HG03565 (cell line): ENCODE measurements around the gene SLC6A4.
"Not testable (repeated sequence)": the region's sequence is repeated elsewhere in the genome, so short reads cannot be mapped to it uniquely, and the experiment has no call there.

Source experiments
- ATAC-seq: cut with Tn5 transposase; IDR thresholded peaks from one replicate; pipeline ENCODE4 v1.9.1; 2021; ENCODE audit warnings: mild to moderate bottlenecking, moderate library complexity; ENCODE audit not compliant: unreplicated experiment

The SLC6A4 gene

DNA sequence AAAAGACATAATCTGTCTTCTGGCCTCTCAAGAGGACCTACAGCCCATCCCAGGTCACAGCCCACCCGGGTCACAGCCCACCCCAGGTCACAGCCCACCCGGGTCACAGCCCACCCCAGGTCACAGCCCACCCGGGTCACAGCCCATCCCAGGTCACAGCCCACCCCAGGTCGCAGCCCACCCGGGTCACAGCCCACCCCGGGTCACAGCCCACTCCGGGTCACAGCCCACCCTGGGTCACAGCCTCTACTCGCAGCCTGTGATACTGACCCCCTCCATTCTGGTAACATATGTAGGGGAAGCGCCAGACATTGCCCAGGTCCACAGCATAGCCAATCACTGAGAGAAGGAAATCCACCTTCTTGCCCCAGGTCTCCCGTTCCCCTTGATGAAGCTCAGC is 14.2 kb downstream of the SLC6A4 start:
- ATAC-seq, result no peak

GRCh38 chr17:30220414-30220813 is 15.1 kb downstream of the SLC6A4 start:
- ATAC-seq, result no peak

DNA sequence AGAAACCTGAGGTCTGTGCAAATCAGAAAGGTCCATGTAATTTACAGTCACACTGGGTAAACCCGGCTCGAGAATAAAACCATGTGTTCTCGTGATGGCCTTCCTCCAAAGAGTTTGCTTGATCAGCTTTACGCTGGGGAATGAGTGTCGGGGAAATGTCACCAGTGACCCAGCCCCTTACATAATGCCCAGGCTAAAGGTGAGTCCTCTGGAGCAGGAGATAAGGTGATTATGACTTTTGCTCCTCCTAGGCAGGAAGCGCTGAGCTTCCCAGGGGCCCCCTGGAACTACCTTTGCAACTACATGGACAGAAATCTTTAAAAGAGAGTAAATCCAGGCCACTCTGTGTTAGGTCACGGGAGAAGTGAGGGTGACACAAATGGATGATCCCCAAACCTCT is 15.7 kb downstream of the SLC6A4 start:
- no peak for ATAC-seq

DNA sequence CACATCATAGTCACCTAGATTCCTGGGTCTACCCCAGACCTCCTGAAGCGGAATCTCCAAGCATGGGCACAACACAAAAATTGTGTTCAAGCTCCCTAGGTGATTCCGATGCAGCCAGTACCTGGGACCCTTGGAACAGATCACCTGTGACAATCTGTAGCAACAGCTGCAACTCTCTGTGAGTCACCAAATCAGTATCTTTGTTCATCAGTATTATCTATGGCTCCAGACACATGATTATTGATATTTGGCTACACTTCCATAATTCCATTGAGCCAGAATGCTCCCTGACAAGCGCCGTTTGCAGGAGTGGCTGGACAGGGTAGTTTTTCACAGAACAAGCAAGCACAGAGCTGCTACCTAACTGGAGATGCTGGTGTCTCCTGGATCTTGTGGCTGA is 16.2 kb downstream of the SLC6A4 start:
- ATAC-seq, result no peak

DNA sequence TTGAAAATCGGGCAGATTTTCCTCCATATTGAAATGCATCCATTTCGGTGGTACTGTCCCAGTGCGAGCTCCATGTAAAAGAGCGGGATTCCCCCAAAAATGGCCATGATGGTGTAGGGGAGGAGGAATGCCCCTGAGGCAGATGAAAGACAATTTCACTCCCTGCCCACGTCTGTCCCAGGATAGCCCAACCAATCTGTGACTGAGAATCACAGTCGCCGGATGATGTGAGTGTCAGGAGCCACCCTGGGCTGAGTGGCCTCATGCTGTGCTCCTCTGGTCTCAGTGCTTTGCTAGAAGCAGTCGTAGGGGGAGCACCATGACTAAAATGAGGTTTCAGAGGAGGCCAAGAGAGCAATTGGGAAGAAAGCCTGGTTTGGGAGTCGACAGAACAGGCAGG is 16.7 kb downstream of the SLC6A4 start:
- ATAC-seq, result no peak

DNA sequence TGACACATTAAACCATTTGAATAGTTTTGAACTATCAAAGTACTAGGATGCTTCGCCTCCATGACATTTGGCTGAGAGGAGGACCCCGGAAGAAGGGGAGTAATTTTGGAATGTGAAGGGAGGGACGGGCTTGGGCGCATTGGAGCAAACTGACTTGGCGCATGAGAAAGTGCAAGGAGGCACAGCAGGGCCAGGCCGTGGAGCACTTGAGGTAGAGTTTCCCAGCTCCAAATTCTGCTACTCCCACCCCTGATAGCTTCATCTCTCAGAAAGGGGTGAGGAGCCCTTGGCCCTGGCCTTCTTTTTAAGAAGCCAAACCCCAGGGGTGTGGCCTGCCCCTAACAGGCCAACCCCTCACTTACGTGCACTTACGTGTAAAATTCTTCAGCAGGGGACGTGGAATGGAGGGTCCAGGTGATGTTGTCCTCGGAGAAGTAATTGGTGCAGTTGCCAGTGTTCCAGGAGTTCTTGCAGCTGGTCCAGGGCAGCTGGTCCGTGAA is 17.7 kb downstream of the SLC6A4 start:
- ATAC-seq, result no peak

DNA sequence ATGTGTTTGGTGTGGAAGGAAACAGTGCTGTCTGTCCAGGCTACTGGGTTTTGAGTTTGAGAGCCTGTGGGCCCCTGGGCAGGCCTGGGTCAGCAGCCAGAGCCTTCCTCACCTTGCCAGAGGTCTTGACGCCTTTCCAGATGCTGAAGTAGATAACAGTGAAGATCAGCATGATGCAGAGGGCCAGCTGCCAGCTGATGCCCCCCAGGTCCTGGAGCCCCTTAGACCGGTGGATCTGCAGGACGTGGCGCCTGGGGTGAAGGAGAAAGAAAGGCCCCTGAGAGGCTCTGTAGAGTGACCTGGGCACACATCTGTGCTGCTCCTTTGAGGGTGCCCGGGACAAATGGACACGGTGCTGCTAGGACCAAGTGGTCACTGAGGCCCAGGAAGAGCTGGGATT is 18.4 kb downstream of the SLC6A4 start:
- no peak for ATAC-seq

- no peak for ATAC-seq
Measured at GRCh38 chr17:30212750-30213149, 22.7 kb downstream of the SLC6A4 start.

DNA sequence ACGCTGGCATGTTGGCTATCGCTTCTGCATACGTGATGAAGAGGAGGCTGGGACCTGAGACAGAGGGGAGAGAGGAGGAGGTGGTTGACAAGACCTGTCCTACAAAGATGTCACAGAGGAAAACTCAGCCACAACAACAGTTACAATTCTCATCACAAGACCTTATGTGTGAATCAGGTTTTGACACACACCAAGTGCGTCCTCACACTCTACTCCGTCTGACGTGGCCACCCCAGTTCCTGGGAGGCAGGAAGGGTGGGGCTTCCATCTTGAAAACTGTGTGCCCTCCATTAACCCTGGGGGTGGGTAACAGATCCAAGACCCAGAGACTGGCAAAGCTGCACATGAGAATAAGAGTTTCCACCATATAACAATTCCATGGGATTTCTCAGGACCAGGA is 24.1 kb downstream of the SLC6A4 start:
- ATAC-seq, result no peak

DNA sequence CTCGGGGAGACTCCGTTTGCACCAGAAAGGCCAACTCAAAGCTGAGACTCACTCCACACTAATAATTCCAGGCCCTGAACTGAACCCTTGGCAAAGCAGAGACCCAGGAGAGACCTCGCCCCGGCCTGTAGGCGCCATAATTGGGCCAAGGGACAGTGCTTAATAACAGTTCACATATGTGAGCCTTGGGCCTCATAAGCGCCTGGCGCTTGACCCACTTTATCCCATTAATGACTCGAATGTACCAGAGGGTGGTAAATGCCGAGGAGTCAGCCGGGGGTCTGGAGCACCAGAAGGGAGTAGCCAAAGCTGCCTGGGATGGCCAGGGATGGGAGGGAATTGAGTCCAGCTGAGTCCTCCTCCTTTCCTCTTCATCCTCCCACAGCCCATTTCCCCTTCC is 24.6 kb downstream of the SLC6A4 start:
- no peak for ATAC-seq

DNA sequence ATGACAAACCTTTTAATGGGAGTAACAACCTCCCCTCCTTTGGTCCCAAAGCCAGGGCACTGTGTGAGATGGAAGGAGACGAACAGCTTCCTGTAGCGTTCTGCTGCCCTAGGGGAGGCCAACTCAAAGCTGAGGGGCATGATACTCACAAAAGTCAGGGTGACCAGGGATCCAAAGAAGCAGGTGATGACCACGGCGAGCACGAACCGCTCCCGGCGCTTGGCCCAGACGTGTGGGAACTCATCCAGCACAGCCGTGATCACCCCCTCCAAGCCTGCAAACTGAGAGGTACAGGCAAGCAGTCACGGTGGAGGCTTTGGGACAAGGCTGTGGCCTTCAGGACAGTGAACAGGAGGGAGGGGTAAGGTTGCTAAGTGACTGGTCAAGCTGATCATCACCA is 25.1 kb downstream of the SLC6A4 start:
- ATAC-seq, result no peak

GRCh38 chr17:30209930-30210329 is 25.6 kb downstream of the SLC6A4 start:
- no peak for ATAC-seq

GRCh38 chr17:30208214-30208613 is 27.3 kb downstream of the SLC6A4 start:
- no peak for ATAC-seq

- ATAC-seq, result no peak
Measured at GRCh38 chr17:30207655-30208054, 27.8 kb downstream of the SLC6A4 start.

- ATAC-seq, result no peak
Measured at GRCh38 chr17:30203471-30203981, 32.0 kb downstream of the SLC6A4 start.

- ATAC-seq, result not testable (repeated sequence)
Measured at GRCh38 chr17:30200656-30201055, 34.8 kb downstream of the SLC6A4 start.

GRCh38 chr17:30200106-30200505 is 35.4 kb downstream of the SLC6A4 start:
- ATAC-seq, result no peak

DNA sequence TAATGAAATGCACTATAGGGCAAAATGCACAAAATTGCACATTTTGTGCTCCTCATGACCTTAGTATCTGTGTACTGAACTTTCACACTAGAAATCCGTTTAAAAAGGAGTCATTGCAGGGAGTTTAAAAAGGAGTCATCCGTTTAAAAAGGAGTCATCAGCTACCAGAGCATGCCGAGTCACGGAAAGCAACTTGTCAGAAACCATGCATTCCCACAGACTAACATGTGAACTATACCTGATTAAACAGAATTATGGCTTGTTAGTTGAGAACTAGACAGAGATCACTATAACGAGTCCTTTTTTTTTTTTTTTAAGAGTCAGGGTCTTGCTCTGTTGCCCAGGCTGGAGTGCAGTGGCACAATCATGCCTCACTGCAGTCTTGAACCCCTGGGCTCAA is 35.9 kb downstream of the SLC6A4 start:
- no peak for ATAC-seq

GRCh38 chr17:30197416-30197815 is 38.1 kb downstream of the SLC6A4 start:
- no peak for ATAC-seq

DNA sequence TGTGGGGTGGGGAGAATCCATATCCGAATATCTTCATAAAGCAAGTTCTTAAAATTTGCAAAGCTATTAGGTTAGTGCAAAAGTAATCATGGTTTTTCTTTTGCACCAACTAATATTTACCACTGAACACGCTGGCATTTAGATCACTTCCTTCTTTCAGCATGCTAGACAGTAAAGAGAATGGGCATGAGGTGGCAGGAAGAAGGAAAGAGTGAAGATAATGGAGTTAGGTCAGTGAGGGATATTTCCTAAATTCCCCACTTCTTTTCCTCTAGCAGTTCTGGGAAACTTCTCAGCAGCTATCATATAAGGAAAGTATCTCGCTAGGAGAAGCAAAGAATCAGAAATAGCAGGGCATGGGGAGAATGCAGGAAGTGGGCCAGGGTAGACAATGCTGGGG is 39.0 kb downstream of the SLC6A4 start:
- ATAC-seq, result no peak

DNA sequence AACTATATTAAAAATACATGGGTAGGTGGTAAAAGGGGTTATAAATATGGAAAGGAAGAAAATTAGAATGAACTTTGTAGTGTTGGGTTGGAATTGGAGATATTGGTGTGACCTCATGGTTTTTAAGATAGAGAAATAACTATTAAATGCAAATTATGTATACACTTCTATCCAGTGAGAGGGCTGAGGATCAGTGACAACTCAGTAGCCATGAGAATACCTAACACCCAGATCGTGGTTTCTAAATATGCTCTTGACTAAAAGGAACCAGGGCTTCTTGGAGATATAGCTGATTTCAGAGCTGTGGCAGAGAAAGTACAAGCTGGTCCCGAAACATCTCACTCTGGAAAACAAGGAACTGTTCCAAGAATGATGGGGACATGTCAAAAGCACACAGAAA is 44.4 kb downstream of the SLC6A4 start:
- no peak for ATAC-seq

GRCh38 chr17:30188211-30188939 is 47.1 kb downstream of the SLC6A4 start:
- no peak for ATAC-seq

GRCh38 chr17:30187573-30187972 is 47.9 kb downstream of the SLC6A4 start:
- no peak for ATAC-seq
